ENCODE measurements around the gene ATF3. TPM values are rescaled to one million over a fixed set of nuclear protein-coding genes. Genes with fewer than 3 reads are reported as not detected.
"Not testable (repeated sequence)": the region's sequence is repeated elsewhere in the genome, so short reads cannot be mapped to it uniquely, and the experiment has no call there.

Gene ATF3
- total RNA-seq, 1 donor from 2014 or later, result 21.1 TPM

DNA sequence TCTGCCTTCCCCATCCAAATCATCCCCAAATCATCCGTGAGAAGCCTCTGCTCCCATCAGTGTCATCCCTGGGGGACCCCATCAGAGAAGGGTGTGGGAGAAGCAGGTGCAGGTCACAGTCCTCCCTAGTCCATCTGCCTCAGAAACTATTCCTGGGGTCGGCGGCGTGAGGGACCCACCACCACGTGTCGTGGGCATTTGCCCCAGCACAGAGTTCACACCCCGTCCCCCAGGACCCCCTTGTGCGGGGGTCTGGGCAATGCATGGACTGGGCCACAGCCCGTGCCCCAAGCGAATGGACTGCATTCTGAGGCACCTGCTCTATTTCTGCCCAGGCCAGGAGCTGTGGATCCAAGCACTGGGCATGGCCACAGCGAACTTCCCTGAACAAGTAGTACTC, 38.4 kb downstream of the ATF3 start:
- DNase-seq (ENCODE audit: extremely low read depth, low read depth, low spot score), result no peak

DNA sequence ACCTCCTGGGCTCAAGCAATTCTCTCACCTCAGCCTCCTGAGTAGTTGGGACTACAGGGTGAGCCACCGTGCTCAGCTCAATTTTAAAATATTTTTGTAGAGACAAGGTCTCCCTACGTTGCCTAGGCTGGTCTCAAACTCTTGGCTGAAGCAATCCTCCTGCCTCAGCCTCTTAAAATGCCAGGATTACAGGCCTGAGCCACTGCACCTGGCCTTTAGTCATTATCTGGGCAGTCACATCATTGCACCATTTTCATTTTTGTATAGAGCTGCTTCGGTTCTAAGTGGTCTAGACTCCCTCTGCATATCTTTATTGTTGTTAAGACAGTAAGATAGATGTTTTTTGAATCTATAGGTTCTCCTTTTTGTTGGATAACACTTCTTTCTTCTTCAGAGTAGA, 39.9 kb downstream of the ATF3 start:
- no peak for DNase-seq (ENCODE audit: extremely low read depth, low read depth, low spot score)

DNA sequence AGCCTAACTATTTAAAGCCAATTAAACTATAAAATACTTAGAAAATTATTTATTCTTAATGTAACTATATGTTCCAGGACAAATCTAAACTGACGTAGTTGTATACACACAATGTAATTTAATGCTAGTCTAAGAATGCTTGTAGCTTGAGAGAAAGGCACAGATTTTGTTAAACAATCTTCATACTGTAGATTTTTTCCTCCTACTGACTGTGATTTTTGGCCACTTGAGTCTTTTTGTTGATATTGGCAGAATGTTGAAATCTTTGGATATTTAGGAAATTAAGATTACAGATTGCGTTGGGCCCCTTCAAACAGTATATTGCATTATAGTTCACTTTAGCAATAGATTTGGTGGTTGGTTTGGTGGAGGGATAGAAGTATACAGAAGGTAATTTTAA, 40.5 kb downstream of the ATF3 start:
- no peak for DNase-seq (ENCODE audit: extremely low read depth, low read depth, low spot score)

DNA sequence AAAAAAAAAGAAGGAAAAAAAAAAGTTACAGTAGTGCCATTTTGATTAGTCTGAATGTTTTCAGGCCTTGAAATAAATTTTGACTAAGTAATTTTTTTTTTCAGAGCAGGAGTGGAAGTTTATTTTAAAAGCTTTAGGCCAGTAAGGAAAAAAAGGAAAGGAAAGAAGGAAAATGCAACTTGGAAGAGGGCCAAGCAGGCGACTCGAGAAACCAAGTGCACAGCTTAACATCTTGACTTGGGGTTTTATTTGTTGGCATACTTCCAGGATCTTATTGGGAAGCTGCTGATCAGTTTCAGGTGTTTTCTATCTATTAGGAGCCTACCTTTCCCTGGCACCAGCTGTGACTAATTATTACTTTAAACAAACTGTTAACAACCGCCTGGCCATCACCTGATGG, 41.7 kb downstream of the ATF3 start:
- no peak for DNase-seq (ENCODE audit: extremely low read depth, low read depth, low spot score)

DNA sequence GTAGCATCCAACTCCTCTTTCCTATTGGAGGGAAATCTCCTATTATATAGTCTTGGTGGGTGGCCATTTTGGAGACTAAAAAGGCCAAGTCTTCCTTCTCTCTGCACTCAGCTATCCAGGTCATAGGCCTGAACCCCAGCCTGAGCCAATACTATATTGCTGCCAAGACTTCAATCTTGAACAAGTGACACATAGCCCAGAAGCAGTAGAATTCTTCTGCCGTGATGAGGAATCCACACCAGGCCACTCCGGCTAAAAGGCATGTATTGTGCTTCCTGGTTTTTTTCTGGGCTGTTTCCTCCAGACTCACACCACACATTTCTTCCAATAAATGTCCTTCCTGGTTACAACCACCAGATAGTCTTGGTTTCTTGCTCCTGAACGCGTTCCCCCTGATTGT, 43.0 kb downstream of the ATF3 start:
- no peak for DNase-seq (ENCODE audit: extremely low read depth, low read depth, low spot score)

DNA sequence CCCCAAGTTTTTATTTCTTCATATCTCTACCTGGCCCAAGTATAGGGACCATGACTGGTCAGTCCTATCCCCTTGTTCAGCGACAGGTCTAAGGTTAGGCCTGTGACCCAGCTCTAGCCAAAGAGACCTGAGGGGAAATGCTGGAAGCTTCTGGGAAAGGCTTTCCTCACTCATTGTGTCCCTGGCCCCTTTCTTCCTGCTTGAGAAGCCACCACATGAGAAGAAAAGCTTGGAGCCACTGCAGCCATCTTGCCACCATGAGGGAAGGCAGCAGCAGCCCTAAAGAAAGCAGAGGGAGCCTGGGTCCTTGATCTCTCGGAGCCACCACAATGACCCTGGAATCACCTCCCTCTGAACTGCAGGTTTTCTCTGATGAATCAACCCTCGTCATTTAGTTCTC, 43.4 kb downstream of the ATF3 start:
- no peak for DNase-seq (ENCODE audit: extremely low read depth, low read depth, low spot score)

DNA sequence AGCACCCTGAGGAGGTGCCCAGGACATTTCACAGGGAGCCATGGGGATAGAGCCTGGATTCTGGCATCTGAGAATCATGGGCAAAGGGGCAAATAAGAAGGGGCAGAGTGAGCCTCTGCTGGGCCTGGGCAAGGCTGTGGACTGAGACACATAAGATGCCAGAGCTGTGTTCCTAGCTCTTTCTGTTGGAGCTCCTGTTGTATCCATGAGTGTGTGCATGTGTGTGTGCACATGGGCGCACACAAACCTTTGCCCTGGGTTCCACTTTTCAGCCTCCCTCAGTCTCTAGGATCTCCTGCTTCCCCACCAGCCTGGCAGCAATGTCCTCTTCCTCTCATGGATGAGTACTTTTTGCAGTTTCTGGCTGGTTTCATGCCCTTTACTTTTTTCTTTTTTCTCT, 44.0 kb downstream of the ATF3 start:
- no peak for DNase-seq (ENCODE audit: extremely low read depth, low read depth, low spot score)

DNA sequence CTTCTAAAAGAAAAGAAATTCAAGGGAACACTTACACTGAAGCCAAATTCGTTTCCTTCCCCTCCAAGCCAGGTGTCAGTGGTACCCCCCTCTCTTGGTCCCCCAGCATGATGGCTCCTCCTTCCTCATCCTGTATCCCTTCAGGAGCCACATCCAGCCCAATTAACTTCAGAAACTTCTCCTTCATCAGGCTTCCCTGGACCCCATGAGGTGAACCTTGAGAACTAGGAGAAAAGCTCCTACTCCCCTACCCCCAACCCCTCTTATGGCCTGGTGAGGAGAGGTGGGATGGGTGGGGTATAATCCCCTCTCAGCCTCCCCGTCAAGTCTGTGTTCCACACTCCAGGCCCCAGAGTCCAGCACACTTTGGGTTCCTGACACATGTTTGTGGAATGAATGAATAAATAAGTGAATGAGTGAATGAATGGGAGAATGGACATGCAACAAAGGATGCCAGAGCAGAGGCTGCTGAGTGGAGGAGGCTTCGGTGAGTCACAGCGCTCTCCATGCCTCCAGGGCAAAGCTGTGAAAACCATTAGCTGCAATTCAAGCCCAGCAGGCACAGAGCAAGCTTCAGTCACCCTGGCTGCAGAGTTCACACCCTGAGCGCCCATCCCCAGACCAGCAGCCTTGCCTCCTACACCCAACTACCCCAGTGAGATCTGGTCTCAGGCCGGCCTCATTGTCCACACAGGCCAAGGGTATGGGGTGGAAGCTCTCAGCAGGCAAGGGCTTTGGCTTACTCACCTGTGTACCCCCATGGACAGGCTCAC, 47.3 kb downstream of the ATF3 start:
- DNase-seq (ENCODE audit: extremely low read depth, low read depth, low spot score), result no peak

DNA sequence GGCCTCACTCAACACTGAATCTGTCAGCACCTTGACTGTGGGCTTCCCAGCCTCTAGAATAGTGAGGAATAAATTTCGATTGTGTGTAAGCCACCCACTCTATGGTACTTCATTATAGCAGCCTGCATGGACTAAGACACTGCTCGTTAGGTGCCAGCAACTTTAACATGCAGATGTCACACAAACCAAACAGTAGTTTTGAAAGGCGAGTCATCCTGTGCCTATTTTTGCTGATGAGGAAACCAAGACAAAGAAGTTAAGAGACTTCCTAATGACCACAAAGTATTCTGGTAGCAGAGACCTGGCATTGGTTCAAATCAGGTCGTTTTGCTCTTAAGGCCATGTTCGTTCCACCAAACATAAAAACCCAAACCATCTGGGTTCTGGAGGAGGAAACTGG, 48.2 kb downstream of the ATF3 start:
- DNase-seq (ENCODE audit: extremely low read depth, low read depth, low spot score), result no peak

DNA sequence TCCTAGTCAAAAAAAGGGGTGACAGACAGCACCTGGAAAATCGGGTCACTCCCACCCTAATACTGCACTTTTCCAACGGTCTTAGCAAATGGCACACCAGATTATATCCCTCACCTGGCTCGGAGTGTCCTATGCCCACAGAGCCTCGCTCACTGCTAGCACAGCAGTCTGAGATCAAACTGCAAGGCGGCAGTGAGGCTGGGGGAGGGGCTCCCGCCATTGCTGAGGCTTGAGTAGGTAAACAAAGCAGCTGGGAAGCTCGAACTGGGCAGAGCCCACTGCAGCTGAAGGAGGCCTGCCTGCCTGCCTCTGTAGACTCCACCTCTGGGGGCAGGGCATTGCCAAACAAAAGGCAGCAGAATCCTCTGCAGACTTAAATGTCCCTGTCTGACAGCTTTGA, 49.7 kb downstream of the ATF3 start:
- not testable (repeated sequence) for DNase-seq (ENCODE audit: extremely low read depth, low read depth, low spot score)

DNA sequence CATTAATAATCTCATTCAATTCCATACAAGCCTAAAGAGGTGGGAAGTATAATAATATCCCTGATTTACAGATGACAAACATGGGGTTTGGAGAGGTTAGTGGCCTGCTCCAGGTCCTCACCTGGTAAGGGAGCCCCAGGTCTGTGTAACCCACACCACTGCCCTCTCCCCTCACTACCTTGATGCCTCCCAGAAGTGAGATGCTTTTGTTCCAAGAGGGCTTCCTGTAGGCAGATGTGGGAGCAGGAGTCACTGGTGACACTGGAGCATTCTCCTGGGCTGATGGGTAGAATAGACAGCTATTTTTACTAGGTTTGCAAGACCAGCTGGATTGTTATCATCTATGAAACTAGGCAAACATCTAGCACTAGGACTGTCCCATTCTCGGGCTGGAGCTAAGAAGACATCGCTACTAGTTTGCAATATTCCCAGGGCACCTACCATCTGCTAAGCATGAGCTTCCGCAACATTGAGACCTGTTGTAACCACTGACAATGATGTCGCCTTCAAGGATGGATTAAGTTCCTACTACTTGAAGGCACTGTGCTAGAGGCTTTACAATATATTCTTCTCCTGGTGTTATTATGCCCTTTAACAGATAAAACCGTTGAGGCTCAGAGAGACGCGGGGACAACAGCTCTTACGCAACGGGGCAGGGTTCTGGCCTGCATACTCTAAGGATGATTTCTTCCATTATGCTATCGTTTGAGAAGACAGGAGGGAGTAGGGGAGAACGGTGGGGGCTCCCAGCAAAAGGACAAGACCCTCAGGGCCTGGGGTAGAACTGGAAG, 56.0 kb downstream of the ATF3 start:
- DNase-seq (ENCODE audit: extremely low read depth, low read depth, low spot score), result no peak

DNA sequence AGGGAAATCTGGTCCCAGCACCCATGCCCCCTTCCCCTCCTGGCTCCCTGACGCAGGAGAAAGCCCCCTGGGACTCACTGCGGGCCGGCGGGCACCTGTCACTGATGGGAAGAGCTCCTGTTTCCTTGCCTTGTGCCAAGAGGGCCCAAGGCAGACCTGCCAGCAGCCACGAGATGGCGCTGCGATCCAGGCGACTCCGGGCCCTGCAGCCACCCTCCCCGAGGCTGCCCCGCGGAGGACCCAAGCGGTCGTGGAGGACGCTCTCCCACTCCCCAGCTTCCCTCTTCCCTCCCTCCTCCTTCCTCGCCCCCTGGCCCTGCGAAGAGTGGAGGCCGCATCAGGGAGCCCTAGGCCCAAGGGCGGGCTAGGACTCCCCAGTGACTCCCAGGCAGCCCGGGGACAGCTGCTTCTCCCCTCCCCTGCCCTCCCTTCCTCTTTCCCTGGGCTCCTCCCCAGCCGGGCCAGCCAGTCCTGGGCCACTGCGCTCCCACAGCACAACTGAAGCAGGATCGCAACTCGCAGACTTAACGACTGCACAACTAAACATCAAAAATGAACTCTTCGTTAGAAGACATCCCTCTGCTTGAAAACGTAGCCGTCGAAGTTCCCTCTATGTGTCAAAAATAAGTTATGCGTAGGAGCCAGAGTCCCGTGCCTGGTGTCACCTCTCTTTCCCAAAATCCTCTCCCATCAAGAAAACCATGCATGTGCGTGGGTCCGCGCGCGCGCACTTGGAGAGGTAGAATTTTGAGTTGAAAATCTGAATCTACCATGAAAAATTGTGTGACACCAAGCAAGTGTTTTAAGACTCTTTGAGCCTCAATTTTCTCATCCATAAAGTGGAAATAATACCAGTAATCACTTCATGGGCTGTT, 56.9 kb downstream of the ATF3 start:
- DNase-seq (ENCODE audit: extremely low read depth, low read depth, low spot score), result no peak

DNA sequence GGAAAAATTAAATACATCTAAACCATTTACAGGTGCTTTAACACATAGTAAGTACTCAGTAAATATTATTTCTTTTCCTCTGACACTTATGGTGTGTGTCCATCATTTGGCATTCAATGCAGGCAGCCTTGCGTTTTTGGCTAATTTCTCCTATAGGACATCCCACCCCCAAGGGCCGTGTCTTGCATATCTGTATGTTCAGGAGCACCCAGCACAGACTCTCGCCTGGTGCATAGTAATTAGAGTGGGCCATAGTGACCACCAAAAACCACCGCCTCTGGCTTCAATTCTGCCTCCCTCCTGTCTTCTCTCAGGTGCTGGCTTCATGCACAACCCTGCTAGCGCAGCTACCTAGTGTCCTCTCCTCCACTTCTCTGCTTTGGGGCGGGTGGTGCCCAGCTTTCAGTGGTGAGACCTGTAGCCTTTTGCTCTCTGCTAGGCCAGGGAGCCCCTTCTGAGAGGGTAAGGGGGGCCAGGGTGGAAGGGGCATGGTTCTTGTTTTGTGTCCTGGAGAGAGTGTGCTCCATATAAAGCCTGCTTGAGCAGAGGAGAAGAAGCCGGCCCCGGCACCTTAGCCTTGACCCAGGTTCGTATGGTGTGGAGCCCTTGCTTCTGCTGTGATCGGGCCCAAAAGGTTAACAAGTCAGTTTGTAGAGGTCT, 57.7 kb downstream of the ATF3 start:
- DNase-seq (ENCODE audit: extremely low read depth, low read depth, low spot score), result no peak

DNA sequence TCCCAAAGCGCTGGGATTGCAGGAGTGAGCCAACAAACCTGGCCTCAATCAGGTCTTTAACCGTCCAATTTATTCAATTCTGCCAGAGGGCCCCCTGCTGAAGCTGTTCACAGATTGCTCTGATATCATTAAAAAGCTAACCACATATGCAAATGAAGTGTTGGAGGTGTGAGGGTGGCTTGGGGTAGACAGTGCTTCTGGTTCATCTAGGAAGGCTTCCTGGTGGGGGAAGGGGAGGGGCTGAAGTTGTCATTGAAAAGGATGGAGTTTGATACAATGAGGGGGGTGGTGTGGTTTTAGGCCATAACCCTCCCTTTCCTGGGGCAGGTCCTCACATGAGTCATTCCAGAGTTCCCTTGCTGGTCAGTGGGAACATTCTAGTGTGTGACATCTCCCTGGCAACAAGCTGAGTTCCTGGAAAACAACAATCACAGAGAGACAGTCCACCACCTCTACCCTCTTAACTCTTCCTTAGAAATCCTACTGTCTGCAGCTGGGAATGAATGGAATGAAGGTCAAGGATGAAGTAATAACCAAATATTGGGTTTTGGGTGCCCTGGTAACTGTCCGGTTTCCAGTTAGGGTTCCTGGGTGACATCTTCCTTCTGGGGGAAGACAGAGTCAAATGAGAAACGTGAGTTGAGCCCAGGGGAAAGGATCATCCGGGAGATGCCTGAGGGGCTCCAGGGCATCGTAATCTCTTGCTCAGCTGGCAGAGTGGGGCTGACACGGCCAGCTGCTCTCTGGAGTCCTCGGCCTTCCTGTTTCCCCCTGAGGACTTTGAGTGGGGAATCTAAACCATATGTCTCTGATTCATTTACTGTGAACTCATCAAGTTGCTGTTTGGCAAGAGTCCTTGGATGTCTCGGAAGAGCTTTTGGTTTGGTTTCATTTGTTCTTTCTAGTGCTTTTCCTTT, 58.9 kb downstream of the ATF3 start:
- DNase-seq (ENCODE audit: extremely low read depth, low read depth, low spot score), result peak; percentile 81

DNA sequence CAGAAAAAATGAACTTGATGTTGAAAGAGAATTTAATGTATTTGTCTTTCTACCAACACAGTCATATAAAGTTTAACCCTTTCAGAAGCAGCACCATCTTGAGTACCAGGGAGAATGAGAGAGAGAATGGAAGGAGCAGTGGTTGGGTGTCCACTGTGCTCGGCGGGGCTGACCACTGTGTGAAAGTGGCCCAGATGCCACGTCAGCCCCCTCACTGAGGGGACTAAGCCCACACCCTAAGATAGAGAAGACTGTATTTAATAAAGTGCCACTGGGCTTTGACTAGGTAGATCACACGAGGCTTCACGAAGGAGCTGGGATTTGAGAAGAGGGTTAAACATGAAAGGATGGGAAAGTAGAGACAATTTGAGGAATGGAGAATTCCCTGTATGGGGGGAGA, 59.9 kb downstream of the ATF3 start:
- DNase-seq (ENCODE audit: extremely low read depth, low read depth, low spot score), result no peak

DNA sequence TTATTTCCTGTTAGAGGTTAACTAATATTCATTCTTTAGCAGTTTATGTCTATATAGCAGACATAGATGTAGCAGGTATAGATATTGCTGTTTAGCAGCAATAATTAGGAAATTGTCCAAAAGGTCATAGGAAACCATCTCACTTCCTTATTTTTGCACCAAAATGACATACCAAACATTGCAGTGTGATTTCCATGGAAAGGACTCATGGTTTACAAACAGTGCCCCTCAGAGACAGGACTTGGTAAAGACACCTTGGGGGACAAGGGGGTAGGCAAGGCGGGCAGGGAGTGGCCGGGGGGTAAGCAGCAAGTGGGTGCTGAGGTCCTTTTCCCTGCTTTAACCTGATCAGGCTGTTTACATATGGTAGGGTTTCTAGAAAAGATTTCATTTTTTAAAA, 60.5 kb downstream of the ATF3 start:
- no peak for DNase-seq (ENCODE audit: extremely low read depth, low read depth, low spot score)

DNA sequence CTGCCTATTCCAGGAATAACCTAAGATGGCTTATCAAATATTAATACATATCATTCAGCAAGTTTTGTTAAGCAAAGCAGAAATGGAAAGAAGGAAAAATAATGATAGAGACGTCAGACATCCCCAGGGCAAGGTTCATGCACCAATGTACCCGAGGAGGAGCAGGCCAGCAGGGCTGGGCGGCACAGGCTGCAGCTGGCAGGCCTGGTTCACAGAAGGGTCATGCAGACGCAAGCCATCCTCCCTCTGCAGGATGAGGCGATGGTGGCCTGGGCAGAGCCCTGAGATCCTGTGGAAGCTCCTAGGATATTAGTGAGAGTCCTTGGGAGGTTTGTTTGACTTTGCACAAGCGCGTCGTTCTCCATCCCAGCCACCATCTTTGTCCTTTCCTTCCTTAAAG, 61.0 kb downstream of the ATF3 start:
- DNase-seq (ENCODE audit: extremely low read depth, low read depth, low spot score), result no peak

DNA sequence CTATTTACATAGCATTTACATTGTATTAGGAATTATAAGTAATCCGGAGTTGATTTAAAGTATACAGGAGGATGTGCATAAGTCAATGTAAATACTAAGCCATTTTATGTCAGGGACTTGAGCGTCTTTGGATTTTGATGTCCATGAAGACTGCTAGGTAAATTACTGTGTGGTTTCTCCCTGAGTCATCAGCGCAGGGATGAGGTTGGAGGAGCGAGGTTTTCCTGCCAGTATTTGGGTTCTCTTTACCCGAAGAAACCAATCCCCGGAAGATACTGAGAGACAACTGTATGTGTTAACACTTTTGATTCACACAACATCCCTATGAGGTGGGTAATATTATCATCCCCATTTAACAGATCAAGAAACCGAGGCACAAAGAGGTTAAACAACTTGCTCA, 61.7 kb downstream of the ATF3 start:
- DNase-seq (ENCODE audit: extremely low read depth, low read depth, low spot score), result no peak
